Progenitor cell of endocrine pancreas (in vitro differentiated cells): Measurements from ENCODE around the gene TMC7. TPM values are rescaled to one million over a fixed set of nuclear protein-coding genes. Genes with fewer than 3 reads are reported as not detected.

Experiments
- DNase-seq: peaks from one replicate; pipeline ENCODE4 v3.0.0; 2021; ENCODE audit warnings: low spot score; ENCODE audit not compliant: unreplicated experiment
- H3K27ac Mint-ChIP-seq: 2 replicates; pipeline ENCODE4 v1.8.0; 2021; ENCODE audit warnings: mild to moderate bottlenecking, moderate library complexity, mixed read lengths
- H3K27me3 Mint-ChIP-seq: 2 replicates; pipeline ENCODE4 v1.8.0; 2021; ENCODE audit warnings: mixed read lengths
- H3K36me3 Mint-ChIP-seq: 2 replicates; pipeline ENCODE4 v1.8.0; 2022; ENCODE audit warnings: mixed read lengths; ENCODE audit not compliant: insufficient read depth
- H3K4me1 Mint-ChIP-seq: 2 replicates; pipeline ENCODE4 v1.8.0; 2021; ENCODE audit warnings: low read depth, mixed read lengths
- H3K4me3 Mint-ChIP-seq: 2 replicates; pipeline ENCODE4 v1.8.0; 2021; ENCODE audit warnings: low read depth, mild to moderate bottlenecking, moderate library complexity, mixed read lengths
- H3K9me3 Mint-ChIP-seq: 2 replicates; pipeline ENCODE4 v1.8.0; 2021; ENCODE audit warnings: low read depth, mixed read lengths
- total RNA-seq: library from RNA; stranded (reverse); gene quantifications from 2 replicates; pipeline ENCODE4 v1.2.1, GENCODE V29; 2021
- TF ChIP-seq, protein P1 (sequence below): fragments of 200-600 bp; sonication (generic); IDR thresholded peaks from one replicate; pipeline ENCODE4 v1.5.0; 2021; ENCODE audit warnings: antibody characterized with exemption, mild to moderate bottlenecking; ENCODE audit not compliant: unreplicated experiment

Gene TMC7
- total RNA-seq, 1 donor from 2014 or later = 4.8 TPM

- DNase-seq = no peak
- Mint-ChIP-seq H3K4me3 (no peak overlapping the region), H3K9me3 (no peaks in the 10 kb centered on the region), H3K4me1 (peaks cover 7% of the 10 kb centered on the region), H3K27ac (no peak overlapping the region), H3K36me3 (peaks cover 11% of the 10 kb centered on the region), H3K27me3 (no peaks in the 10 kb centered on the region)
- TF ChIP-seq, protein P1, sequence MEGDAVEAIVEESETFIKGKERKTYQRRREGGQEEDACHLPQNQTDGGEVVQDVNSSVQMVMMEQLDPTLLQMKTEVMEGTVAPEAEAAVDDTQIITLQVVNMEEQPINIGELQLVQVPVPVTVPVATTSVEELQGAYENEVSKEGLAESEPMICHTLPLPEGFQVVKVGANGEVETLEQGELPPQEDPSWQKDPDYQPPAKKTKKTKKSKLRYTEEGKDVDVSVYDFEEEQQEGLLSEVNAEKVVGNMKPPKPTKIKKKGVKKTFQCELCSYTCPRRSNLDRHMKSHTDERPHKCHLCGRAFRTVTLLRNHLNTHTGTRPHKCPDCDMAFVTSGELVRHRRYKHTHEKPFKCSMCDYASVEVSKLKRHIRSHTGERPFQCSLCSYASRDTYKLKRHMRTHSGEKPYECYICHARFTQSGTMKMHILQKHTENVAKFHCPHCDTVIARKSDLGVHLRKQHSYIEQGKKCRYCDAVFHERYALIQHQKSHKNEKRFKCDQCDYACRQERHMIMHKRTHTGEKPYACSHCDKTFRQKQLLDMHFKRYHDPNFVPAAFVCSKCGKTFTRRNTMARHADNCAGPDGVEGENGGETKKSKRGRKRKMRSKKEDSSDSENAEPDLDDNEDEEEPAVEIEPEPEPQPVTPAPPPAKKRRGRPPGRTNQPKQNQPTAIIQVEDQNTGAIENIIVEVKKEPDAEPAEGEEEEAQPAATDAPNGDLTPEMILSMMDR = no peak
Measured at GRCh38 chr16:19001788-19002187, 18.1 kb downstream of the TMC7 start.

DNA sequence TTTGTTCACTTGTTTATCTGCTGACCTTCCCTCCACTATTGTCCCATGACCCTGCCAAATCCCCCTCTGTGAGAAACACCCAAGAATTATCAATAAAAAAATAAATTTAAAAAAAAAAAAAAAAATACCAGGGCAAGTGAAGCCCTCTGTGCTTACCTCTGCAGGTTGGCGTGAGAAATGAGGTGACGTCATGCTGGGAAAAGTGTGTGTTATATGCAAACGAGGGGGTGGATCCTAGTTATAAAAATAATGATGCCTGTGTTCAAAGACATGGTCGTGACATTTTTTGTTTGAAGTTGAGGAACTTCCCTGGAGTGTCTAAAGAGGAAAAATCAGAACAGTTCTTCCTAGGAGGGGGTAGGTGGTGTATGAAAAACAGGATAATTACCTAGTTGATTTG, 20.2 kb downstream of the TMC7 start:
- H3K9me3 Mint-ChIP-seq = no peaks in the 10 kb centered on the region
- H3K27me3 Mint-ChIP-seq = no peaks in the 10 kb centered on the region
- peaks cover 11% of the 10 kb centered on the region for H3K36me3 Mint-ChIP-seq
- H3K4me1 Mint-ChIP-seq = peaks cover 9% of the 10 kb centered on the region
- TF ChIP-seq, protein P1 = no peak
- DNase-seq = no peak
- H3K27ac Mint-ChIP-seq = no peak overlapping the region
- H3K4me3 Mint-ChIP-seq = no peak overlapping the region

- no peak for DNase-seq
- no peaks in the 10 kb centered on the region for H3K27me3 Mint-ChIP-seq
- H3K9me3 Mint-ChIP-seq = no peaks in the 10 kb centered on the region
- peaks cover 18% of the 10 kb centered on the region for H3K36me3 Mint-ChIP-seq
- TF ChIP-seq, protein P1 = no peak
- no peak overlapping the region for H3K4me3 Mint-ChIP-seq
- peaks cover 6% of the 10 kb centered on the region for H3K4me1 Mint-ChIP-seq
- H3K27ac Mint-ChIP-seq = no peak overlapping the region
Measured at GRCh38 chr16:19005561-19006445, 22.1 kb downstream of the TMC7 start.

DNA sequence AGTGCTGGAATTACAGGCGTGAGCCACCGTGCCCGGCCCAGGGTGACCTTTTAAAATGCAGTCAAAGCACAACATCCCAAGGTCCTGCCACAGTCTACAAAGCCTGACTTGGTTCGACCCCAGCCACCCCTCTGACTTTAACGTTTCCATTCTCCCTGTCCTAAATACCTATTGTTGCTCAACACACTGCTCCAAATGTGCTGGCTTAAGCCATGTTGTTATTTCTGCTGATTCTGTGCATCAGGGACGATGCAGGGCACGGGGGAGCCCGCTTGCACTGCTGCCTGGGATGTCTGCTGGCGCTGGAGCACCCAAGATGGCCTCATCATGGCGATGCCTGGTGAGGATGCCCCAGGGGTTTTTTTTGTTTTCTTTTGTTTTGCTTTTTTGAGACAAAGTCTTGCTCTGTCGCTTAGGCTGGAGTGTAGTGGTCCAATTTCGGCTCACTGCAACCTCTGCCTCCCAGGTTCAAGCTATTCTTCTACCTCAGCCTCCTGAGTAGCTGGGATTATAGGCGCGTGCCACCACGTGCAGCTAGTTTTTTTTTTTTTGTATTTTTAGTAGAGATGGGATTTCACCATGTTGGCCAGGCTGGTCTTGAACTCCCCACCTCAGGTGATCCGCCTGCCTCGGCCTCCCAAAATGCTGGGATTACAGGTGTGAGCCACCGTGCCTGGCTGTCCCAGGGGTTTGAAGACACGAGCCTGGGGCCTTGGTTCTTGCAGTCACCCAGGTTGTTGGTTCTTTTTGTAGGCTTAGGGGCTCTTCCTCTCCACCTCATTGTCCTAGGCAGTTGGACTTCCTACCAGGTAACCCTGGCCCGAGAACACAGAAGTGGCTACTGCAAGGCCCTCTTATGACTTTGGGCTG, 22.9 kb downstream of the TMC7 start:
- Mint-ChIP-seq H3K27me3 (no peaks in the 10 kb centered on the region), H3K27ac (no peak overlapping the region), H3K9me3 (no peaks in the 10 kb centered on the region), H3K36me3 (peaks cover 17% of the 10 kb centered on the region), H3K4me3 (no peak overlapping the region), H3K4me1 (peaks cover 6% of the 10 kb centered on the region)
- no peak for DNase-seq
- TF ChIP-seq, protein P1 = no peak
